Measurements from ENCODE around the gene RPRD1B.

- TF ChIP-seq CTCF (IDR thresholded peaks at IDR 0.05) = no peak
- TF ChIP-seq POLR2A (IDR thresholded peaks at IDR 0.05) = no peak
Measured at GRCh38 chr20:37988306-37988954, 45.1 kb upstream of the RPRD1B start.
